Liver (tissue), 3 donors: Measurements from ENCODE around the gene ANKRD17.

Experiments used
- GABPA ChIP-seq, 2 donors: IDR thresholded peaks in 1 of 2; conservative IDR thresholded peaks in 1 of 2; 2 replicates each; pipeline ENCODE4 v1.6.1; 2016; ENCODE audit warnings: antibody characterized with exemption in 2 of 2, mild to moderate bottlenecking in 1 of 2, moderate library complexity in 1 of 2
- JUND ChIP-seq, 2 donors: IDR thresholded peaks; 2 replicates each; pipeline ENCODE4 v1.6.1; 2016; ENCODE audit warnings: antibody characterized with exemption in 2 of 2
- RAD21 ChIP-seq, 2 donors: IDR thresholded peaks; 2 replicates each; pipeline ENCODE4 v1.6.1; 2016; ENCODE audit warnings: antibody characterized with exemption in 2 of 2, mild to moderate bottlenecking in 2 of 2
- SP1 ChIP-seq: IDR thresholded peaks from 2 replicates; pipeline ENCODE4 v1.6.1; 2018; ENCODE audit warnings: antibody characterized with exemption, mild to moderate bottlenecking
- TAF1 ChIP-seq: conservative IDR thresholded peaks from 2 replicates; pipeline ENCODE4 v1.6.1; 2016; ENCODE audit warnings: antibody characterized with exemption, mild to moderate bottlenecking
- YY1 ChIP-seq: IDR thresholded peaks from 2 replicates; pipeline ENCODE4 v1.6.1; 2016; ENCODE audit warnings: antibody characterized with exemption, mild to moderate bottlenecking
- TF ChIP-seq, protein P1 (sequence below): fragments of 150-350 bp; IDR thresholded peaks from 2 replicates; pipeline ENCODE4 v1.5.1; 2017; ENCODE audit warnings: improper control_type of control experiment, low read depth, low read length; ENCODE audit not compliant: missing input control
- TF ChIP-seq, protein P2 (sequence below): IDR thresholded peaks from 2 replicates; pipeline ENCODE4 v1.6.1; 2016; ENCODE audit warnings: antibody characterized with exemption
- TF ChIP-seq, protein P3 (sequence below): IDR thresholded peaks from 2 replicates; pipeline ENCODE4 v1.6.1; 2016; ENCODE audit warnings: antibody characterized with exemption
- TF ChIP-seq, protein P4 (sequence below): IDR thresholded peaks from 2 replicates; pipeline ENCODE4 v1.6.1; 2016; ENCODE audit warnings: antibody characterized with exemption
- TF ChIP-seq, protein P5 (sequence below): IDR thresholded peaks from 2 replicates; pipeline ENCODE4 v1.6.1; 2016; ENCODE audit warnings: antibody characterized with exemption, mild to moderate bottlenecking
- donor health status: healthy.
- donor health status: healthy.

DNA sequence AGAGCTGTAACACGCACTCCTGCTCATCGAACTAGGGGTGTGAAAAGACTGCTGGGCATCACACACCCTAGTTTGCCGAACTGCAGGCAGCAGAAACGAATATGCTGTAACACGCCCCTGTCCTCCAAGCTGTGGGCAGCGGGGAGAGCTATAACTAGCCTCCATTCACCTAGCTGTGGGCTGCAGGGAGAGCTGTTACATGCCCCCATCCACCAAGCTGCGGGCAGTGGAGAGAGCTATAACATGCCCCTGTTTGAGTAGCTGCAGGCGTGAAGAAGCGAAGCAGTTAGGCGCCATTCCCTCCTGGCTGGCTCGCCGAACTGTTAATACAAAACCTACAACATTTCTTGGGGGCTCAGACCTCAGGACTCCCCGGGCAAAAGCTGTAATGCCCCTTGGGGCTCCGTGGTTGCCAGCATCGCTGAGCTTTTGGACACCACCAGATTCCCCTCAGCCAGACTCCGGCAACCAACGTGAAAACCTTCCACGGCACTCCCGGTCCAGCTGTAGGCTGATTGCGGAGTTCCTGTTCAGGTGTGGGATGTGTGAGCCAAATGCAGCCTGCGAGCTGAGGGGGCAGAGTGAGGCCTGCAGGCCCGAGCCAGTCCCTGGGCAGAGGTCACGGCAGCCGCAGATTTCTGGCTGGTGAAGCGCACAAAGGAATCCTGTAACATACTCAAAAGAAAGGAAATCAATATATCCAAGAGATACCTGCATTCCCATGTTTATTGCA lies 41.1 kb upstream of the ANKRD17 start:
- no peak for TF ChIP-seq TAF1
- TF ChIP-seq, protein P1, sequence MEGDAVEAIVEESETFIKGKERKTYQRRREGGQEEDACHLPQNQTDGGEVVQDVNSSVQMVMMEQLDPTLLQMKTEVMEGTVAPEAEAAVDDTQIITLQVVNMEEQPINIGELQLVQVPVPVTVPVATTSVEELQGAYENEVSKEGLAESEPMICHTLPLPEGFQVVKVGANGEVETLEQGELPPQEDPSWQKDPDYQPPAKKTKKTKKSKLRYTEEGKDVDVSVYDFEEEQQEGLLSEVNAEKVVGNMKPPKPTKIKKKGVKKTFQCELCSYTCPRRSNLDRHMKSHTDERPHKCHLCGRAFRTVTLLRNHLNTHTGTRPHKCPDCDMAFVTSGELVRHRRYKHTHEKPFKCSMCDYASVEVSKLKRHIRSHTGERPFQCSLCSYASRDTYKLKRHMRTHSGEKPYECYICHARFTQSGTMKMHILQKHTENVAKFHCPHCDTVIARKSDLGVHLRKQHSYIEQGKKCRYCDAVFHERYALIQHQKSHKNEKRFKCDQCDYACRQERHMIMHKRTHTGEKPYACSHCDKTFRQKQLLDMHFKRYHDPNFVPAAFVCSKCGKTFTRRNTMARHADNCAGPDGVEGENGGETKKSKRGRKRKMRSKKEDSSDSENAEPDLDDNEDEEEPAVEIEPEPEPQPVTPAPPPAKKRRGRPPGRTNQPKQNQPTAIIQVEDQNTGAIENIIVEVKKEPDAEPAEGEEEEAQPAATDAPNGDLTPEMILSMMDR, result no peak
- TF ChIP-seq, protein P2, sequence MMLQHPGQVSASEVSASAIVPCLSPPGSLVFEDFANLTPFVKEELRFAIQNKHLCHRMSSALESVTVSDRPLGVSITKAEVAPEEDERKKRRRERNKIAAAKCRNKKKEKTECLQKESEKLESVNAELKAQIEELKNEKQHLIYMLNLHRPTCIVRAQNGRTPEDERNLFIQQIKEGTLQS, result no peak
- no peak for TF ChIP-seq SP1
- no peak for TF ChIP-seq YY1
- TF ChIP-seq, protein P3, sequence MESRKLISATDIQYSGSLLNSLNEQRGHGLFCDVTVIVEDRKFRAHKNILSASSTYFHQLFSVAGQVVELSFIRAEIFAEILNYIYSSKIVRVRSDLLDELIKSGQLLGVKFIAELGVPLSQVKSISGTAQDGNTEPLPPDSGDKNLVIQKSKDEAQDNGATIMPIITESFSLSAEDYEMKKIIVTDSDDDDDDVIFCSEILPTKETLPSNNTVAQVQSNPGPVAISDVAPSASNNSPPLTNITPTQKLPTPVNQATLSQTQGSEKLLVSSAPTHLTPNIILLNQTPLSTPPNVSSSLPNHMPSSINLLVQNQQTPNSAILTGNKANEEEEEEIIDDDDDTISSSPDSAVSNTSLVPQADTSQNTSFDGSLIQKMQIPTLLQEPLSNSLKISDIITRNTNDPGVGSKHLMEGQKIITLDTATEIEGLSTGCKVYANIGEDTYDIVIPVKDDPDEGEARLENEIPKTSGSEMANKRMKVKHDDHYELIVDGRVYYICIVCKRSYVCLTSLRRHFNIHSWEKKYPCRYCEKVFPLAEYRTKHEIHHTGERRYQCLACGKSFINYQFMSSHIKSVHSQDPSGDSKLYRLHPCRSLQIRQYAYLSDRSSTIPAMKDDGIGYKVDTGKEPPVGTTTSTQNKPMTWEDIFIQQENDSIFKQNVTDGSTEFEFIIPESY, result no peak
- TF ChIP-seq RAD21 (IDR thresholded peaks at IDR 0.05), result no peak
- no peak for TF ChIP-seq JUND (IDR thresholded peaks at IDR 0.05)
- TF ChIP-seq, protein P4, sequence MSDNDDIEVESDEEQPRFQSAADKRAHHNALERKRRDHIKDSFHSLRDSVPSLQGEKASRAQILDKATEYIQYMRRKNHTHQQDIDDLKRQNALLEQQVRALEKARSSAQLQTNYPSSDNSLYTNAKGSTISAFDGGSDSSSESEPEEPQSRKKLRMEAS, result no peak
- TF ChIP-seq, protein P5, sequence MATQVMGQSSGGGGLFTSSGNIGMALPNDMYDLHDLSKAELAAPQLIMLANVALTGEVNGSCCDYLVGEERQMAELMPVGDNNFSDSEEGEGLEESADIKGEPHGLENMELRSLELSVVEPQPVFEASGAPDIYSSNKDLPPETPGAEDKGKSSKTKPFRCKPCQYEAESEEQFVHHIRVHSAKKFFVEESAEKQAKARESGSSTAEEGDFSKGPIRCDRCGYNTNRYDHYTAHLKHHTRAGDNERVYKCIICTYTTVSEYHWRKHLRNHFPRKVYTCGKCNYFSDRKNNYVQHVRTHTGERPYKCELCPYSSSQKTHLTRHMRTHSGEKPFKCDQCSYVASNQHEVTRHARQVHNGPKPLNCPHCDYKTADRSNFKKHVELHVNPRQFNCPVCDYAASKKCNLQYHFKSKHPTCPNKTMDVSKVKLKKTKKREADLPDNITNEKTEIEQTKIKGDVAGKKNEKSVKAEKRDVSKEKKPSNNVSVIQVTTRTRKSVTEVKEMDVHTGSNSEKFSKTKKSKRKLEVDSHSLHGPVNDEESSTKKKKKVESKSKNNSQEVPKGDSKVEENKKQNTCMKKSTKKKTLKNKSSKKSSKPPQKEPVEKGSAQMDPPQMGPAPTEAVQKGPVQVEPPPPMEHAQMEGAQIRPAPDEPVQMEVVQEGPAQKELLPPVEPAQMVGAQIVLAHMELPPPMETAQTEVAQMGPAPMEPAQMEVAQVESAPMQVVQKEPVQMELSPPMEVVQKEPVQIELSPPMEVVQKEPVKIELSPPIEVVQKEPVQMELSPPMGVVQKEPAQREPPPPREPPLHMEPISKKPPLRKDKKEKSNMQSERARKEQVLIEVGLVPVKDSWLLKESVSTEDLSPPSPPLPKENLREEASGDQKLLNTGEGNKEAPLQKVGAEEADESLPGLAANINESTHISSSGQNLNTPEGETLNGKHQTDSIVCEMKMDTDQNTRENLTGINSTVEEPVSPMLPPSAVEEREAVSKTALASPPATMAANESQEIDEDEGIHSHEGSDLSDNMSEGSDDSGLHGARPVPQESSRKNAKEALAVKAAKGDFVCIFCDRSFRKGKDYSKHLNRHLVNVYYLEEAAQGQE, result no peak
- TF ChIP-seq GABPA (IDR thresholded peaks at IDR 0.05 in 1 of 2, conservative IDR thresholded peaks at IDR 0.05 in 1 of 2), result no peak
